ENCODE results near the gene GPR12. TPM values are rescaled to one million over a fixed set of nuclear protein-coding genes. Genes with fewer than 3 reads are reported as not detected.

GPR12 gene
- total RNA-seq: not detected
- long read RNA-seq: 0 reads

DNA sequence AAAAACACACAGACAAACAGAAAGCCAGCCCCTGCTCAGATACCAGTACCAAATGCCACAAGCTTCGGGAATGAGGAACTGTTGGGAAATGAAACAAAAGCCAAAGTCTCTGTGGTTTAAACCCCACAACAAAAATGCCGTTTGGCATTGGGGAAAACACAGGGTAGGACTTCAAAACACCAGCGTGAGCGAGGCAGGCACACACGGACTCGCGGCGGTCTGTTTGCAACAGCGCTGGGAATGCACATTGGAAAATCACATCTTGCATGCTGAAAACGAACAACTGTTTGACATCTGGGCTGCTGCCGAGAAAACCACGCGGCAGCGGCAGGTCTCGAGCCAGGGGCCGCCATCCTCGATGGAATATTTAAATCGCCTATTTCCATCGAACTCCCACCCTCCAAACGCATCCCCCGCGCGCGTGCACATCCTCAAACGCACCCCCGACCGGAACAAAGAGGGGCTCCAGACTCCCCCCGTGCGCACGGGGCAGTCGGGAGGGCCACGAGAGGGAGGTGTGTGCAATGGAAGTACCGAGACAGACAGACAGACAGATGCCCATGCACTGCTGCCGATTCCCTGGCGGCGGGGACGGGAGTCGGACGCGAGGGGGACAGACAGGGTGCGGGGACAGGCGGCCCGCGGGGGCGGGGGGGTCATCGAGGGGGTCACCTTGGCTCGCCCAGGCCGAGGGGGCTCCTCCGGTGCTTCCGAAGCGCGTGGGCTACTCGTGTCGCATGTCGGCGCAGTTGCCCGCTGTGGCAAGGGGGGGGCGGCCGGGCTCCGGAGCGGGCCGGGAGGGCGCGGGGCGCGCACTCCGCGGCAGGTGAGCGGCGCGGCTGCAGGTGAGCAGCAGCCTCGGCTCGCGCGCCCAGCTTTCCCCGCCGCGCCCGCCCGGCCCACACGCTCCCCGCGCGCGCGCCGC is at the start of gene GPR12:
GPR12 (minus strand) TSS at position 880 of the 925 bp plus-strand sequence. CDS start 959 bp downstream, outside the sequence.
- H3K9me3 ChIP-seq: no peaks in the 10 kb centered on the region
- H3K27ac ChIP-seq: no peak within 1 kb of the TSS
- ATAC-seq (no peak), DNase-seq (no peak)
- intact Hi-C loops (cut with DNase I): no loop called here
- 1% methylated on average over 18 of the region's 87 CpGs for WGBS (ENCODE audit: insufficient coverage, low coverage, low lambda C conversion rate, missing lambda C conversion rate)
- peaks cover 9 to 11% of the 10 kb centered on the region in 2 donors for H3K27me3 ChIP-seq
- TF ChIP-seq POLR2A (IDR thresholded peaks at IDR 0.05) (no peak), CTCF (IDR thresholded peaks at IDR 0.05) (no peak)
- no peak within 1 kb of the TSS for H3K4me3 ChIP-seq
- H3K4me1 ChIP-seq: peaks cover 0 to 6% (median 0%) of the 10 kb centered on the region in 4 donors
- no peaks in the 10 kb centered on the region for H3K36me3 ChIP-seq

DNA sequence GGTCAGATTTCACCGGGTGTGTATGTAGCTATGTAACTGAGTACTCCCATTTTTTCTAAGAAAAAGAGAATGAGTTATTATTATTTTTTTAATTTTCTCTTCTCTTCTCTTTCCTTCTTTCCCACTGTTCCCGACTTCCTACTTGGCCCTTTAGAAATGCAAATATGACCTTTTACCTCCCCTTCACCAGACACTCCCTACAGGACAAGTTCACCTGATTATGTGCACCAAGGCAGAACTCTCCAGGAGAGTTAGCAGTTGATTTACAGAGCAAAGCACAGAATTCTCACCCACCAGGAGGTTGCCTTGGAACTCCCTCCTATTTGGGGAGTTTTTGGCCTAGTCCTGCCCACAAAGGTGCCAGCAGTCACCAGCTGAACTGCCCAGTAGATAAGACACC is 49.5 kb upstream of the GPR12 start:
- Histone ChIP-seq H3K4me3 (no peak overlapping the region), H3K27me3 (no peaks in the 10 kb centered on the region), H3K36me3 (no peaks in the 10 kb centered on the region), H3K9me3 (no peaks in the 10 kb centered on the region), H3K4me1 (no peaks in the 10 kb centered on the region), H3K27ac (no peak overlapping the region)
- DNase-seq: no peak
- TF ChIP-seq CTCF (IDR thresholded peaks at IDR 0.05) (no peak), POLR2A (IDR thresholded peaks at IDR 0.05) (no peak)
- no peak for ATAC-seq
- 36% methylated on average over 2 of the region's 2 CpGs for WGBS (ENCODE audit: insufficient coverage, low coverage, low lambda C conversion rate, missing lambda C conversion rate)
- intact Hi-C loops (cut with DNase I): no loop called here

DNA sequence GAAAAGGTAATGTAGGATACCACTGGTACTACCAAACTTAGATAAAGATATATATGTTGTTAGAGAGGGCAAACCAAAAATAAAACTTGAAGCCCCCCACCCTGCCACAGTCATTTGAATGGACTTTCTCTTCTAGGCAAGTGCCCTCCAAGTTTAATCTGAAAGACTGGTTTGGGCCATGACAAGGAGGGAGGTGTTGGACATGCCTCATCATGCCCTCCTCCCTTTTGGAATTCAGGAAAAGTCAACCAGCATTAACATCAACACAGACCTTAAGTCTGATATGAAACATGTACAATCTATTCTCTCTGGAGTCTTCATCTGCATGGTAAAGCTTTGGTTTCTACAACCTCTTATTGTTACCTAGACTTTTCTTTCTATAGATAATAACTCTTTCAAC is 46.3 kb upstream of the GPR12 start:
- no peaks in the 10 kb centered on the region for H3K27me3 ChIP-seq
- intact Hi-C loops (cut with DNase I): no loop called here
- no peaks in the 10 kb centered on the region for H3K36me3 ChIP-seq
- no peak overlapping the region for H3K27ac ChIP-seq
- no peak for DNase-seq
- H3K4me3 ChIP-seq: no peak overlapping the region
- no peaks in the 10 kb centered on the region for H3K4me1 ChIP-seq
- TF ChIP-seq POLR2A (IDR thresholded peaks at IDR 0.05): no peak
- no peak for TF ChIP-seq CTCF (IDR thresholded peaks at IDR 0.05)
- ATAC-seq: no peak
- H3K9me3 ChIP-seq: no peaks in the 10 kb centered on the region

GRCh38 chr13:26787961-26788360 is 27.4 kb upstream of the GPR12 start:
- H3K27ac ChIP-seq: no peak overlapping the region
- WGBS (ENCODE audit: insufficient coverage, low coverage, low lambda C conversion rate, missing lambda C conversion rate): 52% methylated on average over 2 of the region's 3 CpGs
- no peaks in the 10 kb centered on the region for H3K4me1 ChIP-seq
- ATAC-seq (no peak), DNase-seq (no peak)
- intact Hi-C loops (cut with DNase I): no loop called here
- H3K27me3 ChIP-seq: no peaks in the 10 kb centered on the region
- H3K9me3 ChIP-seq: no peaks in the 10 kb centered on the region
- H3K36me3 ChIP-seq: no peaks in the 10 kb centered on the region
- TF ChIP-seq POLR2A (IDR thresholded peaks at IDR 0.05): no peak
- no peak for TF ChIP-seq CTCF (IDR thresholded peaks at IDR 0.05)
- no peak overlapping the region for H3K4me3 ChIP-seq

Measured in right lobe of liver (tissue), 6 donors.